ENCODE results near the gene FREM1. TPM values are rescaled to one million over a fixed set of nuclear protein-coding genes. Genes with fewer than 3 reads are reported as not detected.

The FREM1 gene
- total and polyA plus RNA-seq, 2 of the 4 experiments (the other 2 are of a cell fraction), result under 0.01 TPM; not detected in 1

DNA sequence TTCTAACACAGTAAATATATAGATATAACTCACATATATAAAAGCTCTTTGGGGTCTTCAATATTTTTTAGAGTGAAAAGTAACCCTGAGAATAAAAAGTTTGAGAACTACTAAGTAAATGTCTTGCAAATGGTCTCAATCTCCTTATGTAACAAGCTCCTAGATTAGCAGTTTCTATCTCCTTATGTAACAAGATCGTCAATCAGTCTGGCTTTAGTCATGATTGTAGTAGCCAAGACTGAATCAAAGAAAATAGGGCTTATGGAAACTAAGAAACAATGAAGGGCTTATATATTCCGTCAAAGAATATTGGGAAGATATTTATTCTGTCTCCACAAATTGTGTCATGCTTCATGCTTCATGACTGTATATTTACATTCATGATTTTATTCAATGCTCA lies 22.4 kb upstream of the FREM1 start:
- no TSS peak for BruUV-seq (replicated peaks)

More for the DNA sequence above, 22.4 kb upstream of the FREM1 start:
- Histone ChIP-seq H4K5ac (ENCODE audit: low read depth, low read length) (no peak overlapping the region), H3K9ac (ENCODE audit: low read depth, low read length) (no peak overlapping the region), H2BK5ac (ENCODE audit: low read depth, low read length, poor library complexity, severe bottlenecking) (no peak overlapping the region), H4K91ac (ENCODE audit: insufficient read depth, low read depth, low read length) (no peak overlapping the region), H3K79me1 (ENCODE audit: low read depth in 1 of 2, low read length in 2 of 2) (no peaks in the 10 kb centered on the region), H2AFZ (replicated peaks; ENCODE audit: low read length, poor library complexity) (no peak overlapping the region), H2AK5ac (ENCODE audit: low read depth, low read length) (no peak overlapping the region), H3K27ac (ENCODE audit: insufficient read depth, low read length) (no peak overlapping the region), H4K8ac (ENCODE audit: low read depth in 2 of 2, low read length in 2 of 2) (no peak overlapping the region), H3K36me3 (ENCODE audit: control insufficient read depth, insufficient read depth, low read length) (no peaks in the 10 kb centered on the region), H3K4me2 (ENCODE audit: low read depth, low read length) (no peak overlapping the region), H3K4me1 (ENCODE audit: control insufficient read depth, insufficient read depth, low read length) (no peaks in the 10 kb centered on the region), H4K20me1 (ENCODE audit: insufficient read depth, low read length) (no peaks in the 10 kb centered on the region), H3K4me3 (ENCODE audit: insufficient read depth, low read depth, low read length) (no peak overlapping the region), H3K14ac (replicated peaks; ENCODE audit: low read depth, low read length) (no peak overlapping the region), H3K9me3 (ENCODE audit: control insufficient read depth, insufficient read depth, low read length) (no peaks in the 10 kb centered on the region), H2BK15ac (ENCODE audit: low read depth, low read length) (no peak overlapping the region), H3K23ac (ENCODE audit: low read depth, low read length) (no peak overlapping the region), H2AK9ac (replicated peaks; ENCODE audit: low read depth, low read length, poor library complexity) (no peak overlapping the region), H3K27me3 (ENCODE audit: control insufficient read depth, insufficient read depth, low read length) (no peaks in the 10 kb centered on the region), H3K9me1 (ENCODE audit: insufficient read depth, low read length) (no peaks in the 10 kb centered on the region), H3K18ac (ENCODE audit: low read depth, low read length) (no peak overlapping the region), H2BK20ac (ENCODE audit: low read depth, low read length) (no peak overlapping the region), H3K56ac (ENCODE audit: extremely low read depth, insufficient read depth, low read length) (no peak overlapping the region), H2BK120ac (ENCODE audit: low read depth, low read length) (no peak overlapping the region), H3K4ac (ENCODE audit: low read depth, low read length) (no peak overlapping the region)
- ATAC-seq (ENCODE audit: low read depth) (no peak), DNase-seq (no peak)
- dilution Hi-C loops (cut with HindIII; ENCODE audit: low sequenced_read_pairs, unreplicated experiment), result no loop called here
- WGBS, 2 experiments (ENCODE audit: extremely low coverage in 2 of 2, insufficient read length in 1 of 2), result no CpG with 5 or more reads among the region's 2 CpGs
- intact Hi-C loops (cut with micrococcal nuclease), result no loop called here
- in situ Hi-C loops (cut with MboI; ENCODE audit: low sequenced_read_pairs), result no loop called here
- ChIA-PET POLR2A (ENCODE audit: unreplicated experiment) (no interaction called here), CTCF (no interaction called here)
- TF ChIP-seq RFX5 (IDR thresholded peaks at IDR 0.05; ENCODE audit: low read depth, low read length) (no peak), CEBPB (IDR thresholded peaks at IDR 0.05; ENCODE audit: low read depth, low read length) (no peak), RAD21 (IDR thresholded peaks at IDR 0.05; ENCODE audit: low read length) (no peak), BHLHE40 (IDR thresholded peaks at IDR 0.05; ENCODE audit: low read depth, low read length) (no peak), MXI1 (IDR thresholded peaks at IDR 0.05; ENCODE audit: borderline replicate concordance, low read depth, low read length) (no peak), FOS (IDR thresholded peaks at IDR 0.05; ENCODE audit: low read depth, low read length) (no peak), NFE2L2 (IDR thresholded peaks at IDR 0.05; ENCODE audit: low read depth, low read length) (no peak), MAFK (IDR thresholded peaks at IDR 0.05; ENCODE audit: low read depth, low read length) (no peak), SMC3 (IDR thresholded peaks at IDR 0.05; ENCODE audit: low read depth, low read length) (no peak), CHD1 (IDR thresholded peaks at IDR 0.05; ENCODE audit: low read depth, low read length) (no peak), RCOR1 (IDR thresholded peaks at IDR 0.05; ENCODE audit: insufficient replicate concordance, low read length) (no peak), POLR2A (IDR thresholded peaks at IDR 0.05; ENCODE audit: low read depth, low read length) (no peak), MAZ (IDR thresholded peaks at IDR 0.05; ENCODE audit: borderline replicate concordance, low read depth, low read length) (no peak)
- TF ChIP-seq, protein P1, sequence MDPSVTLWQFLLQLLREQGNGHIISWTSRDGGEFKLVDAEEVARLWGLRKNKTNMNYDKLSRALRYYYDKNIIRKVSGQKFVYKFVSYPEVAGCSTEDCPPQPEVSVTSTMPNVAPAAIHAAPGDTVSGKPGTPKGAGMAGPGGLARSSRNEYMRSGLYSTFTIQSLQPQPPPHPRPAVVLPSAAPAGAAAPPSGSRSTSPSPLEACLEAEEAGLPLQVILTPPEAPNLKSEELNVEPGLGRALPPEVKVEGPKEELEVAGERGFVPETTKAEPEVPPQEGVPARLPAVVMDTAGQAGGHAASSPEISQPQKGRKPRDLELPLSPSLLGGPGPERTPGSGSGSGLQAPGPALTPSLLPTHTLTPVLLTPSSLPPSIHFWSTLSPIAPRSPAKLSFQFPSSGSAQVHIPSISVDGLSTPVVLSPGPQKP (IDR thresholded peaks at IDR 0.05; ENCODE audit: borderline replicate concordance, low read depth, low read length), result no peak
- TF ChIP-seq, protein P2, sequence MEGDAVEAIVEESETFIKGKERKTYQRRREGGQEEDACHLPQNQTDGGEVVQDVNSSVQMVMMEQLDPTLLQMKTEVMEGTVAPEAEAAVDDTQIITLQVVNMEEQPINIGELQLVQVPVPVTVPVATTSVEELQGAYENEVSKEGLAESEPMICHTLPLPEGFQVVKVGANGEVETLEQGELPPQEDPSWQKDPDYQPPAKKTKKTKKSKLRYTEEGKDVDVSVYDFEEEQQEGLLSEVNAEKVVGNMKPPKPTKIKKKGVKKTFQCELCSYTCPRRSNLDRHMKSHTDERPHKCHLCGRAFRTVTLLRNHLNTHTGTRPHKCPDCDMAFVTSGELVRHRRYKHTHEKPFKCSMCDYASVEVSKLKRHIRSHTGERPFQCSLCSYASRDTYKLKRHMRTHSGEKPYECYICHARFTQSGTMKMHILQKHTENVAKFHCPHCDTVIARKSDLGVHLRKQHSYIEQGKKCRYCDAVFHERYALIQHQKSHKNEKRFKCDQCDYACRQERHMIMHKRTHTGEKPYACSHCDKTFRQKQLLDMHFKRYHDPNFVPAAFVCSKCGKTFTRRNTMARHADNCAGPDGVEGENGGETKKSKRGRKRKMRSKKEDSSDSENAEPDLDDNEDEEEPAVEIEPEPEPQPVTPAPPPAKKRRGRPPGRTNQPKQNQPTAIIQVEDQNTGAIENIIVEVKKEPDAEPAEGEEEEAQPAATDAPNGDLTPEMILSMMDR (conservative IDR thresholded peaks at IDR 0.05; ENCODE audit: low read depth, low read length), result no peak
- TF ChIP-seq, protein P3, sequence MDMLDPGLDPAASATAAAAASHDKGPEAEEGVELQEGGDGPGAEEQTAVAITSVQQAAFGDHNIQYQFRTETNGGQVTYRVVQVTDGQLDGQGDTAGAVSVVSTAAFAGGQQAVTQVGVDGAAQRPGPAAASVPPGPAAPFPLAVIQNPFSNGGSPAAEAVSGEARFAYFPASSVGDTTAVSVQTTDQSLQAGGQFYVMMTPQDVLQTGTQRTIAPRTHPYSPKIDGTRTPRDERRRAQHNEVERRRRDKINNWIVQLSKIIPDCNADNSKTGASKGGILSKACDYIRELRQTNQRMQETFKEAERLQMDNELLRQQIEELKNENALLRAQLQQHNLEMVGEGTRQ (IDR thresholded peaks at IDR 0.05; ENCODE audit: low read depth, low read length), result no peak

All from IMR-90 (cell line).